ES-I3 (cell line): ENCODE data around the gene LAMB1.

Source experiments
- H3K36me3 ChIP-seq: 2 replicates; pipeline ENCODE4 v1.6.1; 2013; ENCODE audit warnings: mild to moderate bottlenecking, low read length, control low read depth, moderate library complexity; ENCODE audit not compliant: insufficient read depth
- H3K4me1 ChIP-seq: 2 replicates; pipeline ENCODE4 v1.6.1; 2013; ENCODE audit warnings: mild to moderate bottlenecking, control low read depth, low read length; ENCODE audit not compliant: insufficient read depth
- H3K9ac ChIP-seq: 2 replicates; pipeline ENCODE4 v1.6.1; 2013; ENCODE audit warnings: low read depth, mild to moderate bottlenecking, low read length, moderate library complexity
- H3K9me3 ChIP-seq: 2 replicates; pipeline ENCODE4 v1.6.1; 2013; ENCODE audit warnings: mild to moderate bottlenecking, low read length, moderate library complexity; ENCODE audit not compliant: control insufficient read depth, insufficient read depth

LAMB1 gene

GRCh38 chr7:108030516-108030915, 27.6 kb upstream of the LAMB1 start:
- Histone ChIP-seq H3K9ac (no peak overlapping the region), H3K9me3 (no peaks in the 10 kb centered on the region), H3K4me1 (peaks cover 11% of the 10 kb centered on the region), H3K36me3 (no peaks in the 10 kb centered on the region)

DNA sequence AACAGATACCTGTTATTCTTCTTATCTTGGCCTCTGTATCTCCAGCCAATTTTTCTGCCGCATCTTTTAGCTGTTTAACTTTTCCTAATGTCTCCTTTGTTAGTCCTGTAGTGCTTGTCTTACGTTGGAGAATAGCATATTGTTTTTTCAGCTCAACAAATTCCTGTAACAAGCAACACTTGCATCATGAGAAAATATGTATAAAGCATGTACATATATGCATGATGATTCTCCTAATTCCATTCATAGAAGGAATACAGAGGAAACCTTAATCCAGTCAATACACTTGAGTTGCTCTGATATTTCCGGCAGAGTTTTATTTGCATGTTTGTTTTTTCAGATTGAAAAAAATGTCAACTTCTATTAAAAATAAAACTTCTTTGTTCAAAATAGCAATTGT, 26.1 kb upstream of the LAMB1 start:
- H3K36me3 ChIP-seq: no peaks in the 10 kb centered on the region
- H3K9me3 ChIP-seq: no peaks in the 10 kb centered on the region
- peaks cover 4% of the 10 kb centered on the region; the same call in 1 of the 2 replicates for H3K4me1 ChIP-seq
- no peak overlapping the region for H3K9ac ChIP-seq

DNA sequence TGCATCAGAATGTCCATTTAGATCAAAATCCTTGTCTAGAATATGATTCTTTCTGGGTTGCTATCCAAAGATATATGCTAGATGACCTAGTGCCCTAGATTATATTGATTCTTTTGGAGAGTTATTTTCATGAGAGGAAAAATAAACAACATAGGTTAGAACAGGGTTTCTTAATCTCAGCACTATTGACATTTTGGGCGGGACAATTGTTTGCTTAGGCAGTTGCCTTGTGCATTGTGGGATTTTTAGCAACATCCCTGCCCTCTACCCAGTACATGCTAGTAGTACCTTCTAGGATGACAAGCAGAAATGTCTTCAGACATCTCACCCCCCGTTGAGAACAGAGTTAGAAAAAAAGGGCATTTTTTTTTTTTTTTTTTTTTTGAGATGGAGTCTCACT, 25.1 kb upstream of the LAMB1 start:
- H3K9ac ChIP-seq: no peak overlapping the region
- no peaks in the 10 kb centered on the region for H3K36me3 ChIP-seq
- no peaks in the 10 kb centered on the region for H3K4me1 ChIP-seq
- H3K9me3 ChIP-seq: no peaks in the 10 kb centered on the region

DNA sequence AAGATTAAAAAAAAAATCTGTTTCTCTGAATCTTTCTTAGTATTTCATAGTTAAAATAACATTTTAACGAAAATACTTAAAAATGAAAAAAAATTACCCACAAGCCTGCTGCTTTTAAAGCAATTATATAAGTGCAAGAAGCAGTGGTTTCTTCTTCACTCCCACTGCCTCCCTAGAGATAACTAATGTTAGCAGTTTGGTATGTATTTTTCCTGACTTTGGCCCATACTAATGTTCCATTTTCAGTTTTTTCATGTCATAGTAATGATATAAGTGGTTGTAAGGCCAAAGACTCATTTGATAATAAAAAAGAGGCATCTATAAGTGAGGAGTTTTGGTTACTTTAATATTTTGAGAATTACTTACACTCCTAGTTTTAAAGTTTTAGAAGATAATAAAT, 24.3 kb upstream of the LAMB1 start:
- Histone ChIP-seq H3K9me3 (no peaks in the 10 kb centered on the region), H3K4me1 (no peaks in the 10 kb centered on the region), H3K9ac (no peak overlapping the region), H3K36me3 (no peaks in the 10 kb centered on the region)

- no peak overlapping the region for H3K9ac ChIP-seq
- H3K9me3 ChIP-seq: no peaks in the 10 kb centered on the region
- H3K36me3 ChIP-seq: no peaks in the 10 kb centered on the region
- no peaks in the 10 kb centered on the region for H3K4me1 ChIP-seq
Observed at GRCh38 chr7:108026647-108027046, 23.7 kb upstream of the LAMB1 start.

GRCh38 chr7:108026116-108026515, 23.2 kb upstream of the LAMB1 start:
- Histone ChIP-seq H3K36me3 (no peaks in the 10 kb centered on the region), H3K9ac (no peak overlapping the region), H3K4me1 (no peaks in the 10 kb centered on the region), H3K9me3 (no peaks in the 10 kb centered on the region)

- H3K9ac ChIP-seq: no peak overlapping the region
- no peaks in the 10 kb centered on the region for H3K36me3 ChIP-seq
- H3K9me3 ChIP-seq: no peaks in the 10 kb centered on the region
- H3K4me1 ChIP-seq: no peaks in the 10 kb centered on the region
Observed at GRCh38 chr7:108024538-108024937, 21.6 kb upstream of the LAMB1 start.

GRCh38 chr7:108020585-108020984, 17.6 kb upstream of the LAMB1 start:
- H3K9me3 ChIP-seq: no peaks in the 10 kb centered on the region
- no peak overlapping the region for H3K9ac ChIP-seq
- no peaks in the 10 kb centered on the region for H3K36me3 ChIP-seq
- H3K4me1 ChIP-seq: no peaks in the 10 kb centered on the region

- H3K9me3 ChIP-seq: no peaks in the 10 kb centered on the region
- H3K9ac ChIP-seq: no peak overlapping the region
- H3K4me1 ChIP-seq: no peaks in the 10 kb centered on the region
- H3K36me3 ChIP-seq: no peaks in the 10 kb centered on the region
Observed at GRCh38 chr7:108018668-108019067, 15.7 kb upstream of the LAMB1 start.

GRCh38 chr7:108017776-108018151, 14.8 kb upstream of the LAMB1 start:
- no peak overlapping the region for H3K9ac ChIP-seq
- no peaks in the 10 kb centered on the region for H3K4me1 ChIP-seq
- H3K36me3 ChIP-seq: no peaks in the 10 kb centered on the region
- no peaks in the 10 kb centered on the region for H3K9me3 ChIP-seq

GRCh38 chr7:108016841-108017775, 14.1 kb upstream of the LAMB1 start:
- Histone ChIP-seq H3K36me3 (no peaks in the 10 kb centered on the region), H3K9me3 (no peaks in the 10 kb centered on the region), H3K9ac (no peak overlapping the region), H3K4me1 (no peaks in the 10 kb centered on the region)

- Histone ChIP-seq H3K4me1 (no peaks in the 10 kb centered on the region), H3K9me3 (no peaks in the 10 kb centered on the region), H3K36me3 (no peaks in the 10 kb centered on the region), H3K9ac (no peak overlapping the region)
Observed at GRCh38 chr7:108015740-108016139, 12.8 kb upstream of the LAMB1 start.

- Histone ChIP-seq H3K9me3 (no peaks in the 10 kb centered on the region), H3K9ac (no peak overlapping the region), H3K4me1 (no peaks in the 10 kb centered on the region), H3K36me3 (no peaks in the 10 kb centered on the region)
Observed at GRCh38 chr7:108014747-108015682, 12.1 kb upstream of the LAMB1 start.

DNA sequence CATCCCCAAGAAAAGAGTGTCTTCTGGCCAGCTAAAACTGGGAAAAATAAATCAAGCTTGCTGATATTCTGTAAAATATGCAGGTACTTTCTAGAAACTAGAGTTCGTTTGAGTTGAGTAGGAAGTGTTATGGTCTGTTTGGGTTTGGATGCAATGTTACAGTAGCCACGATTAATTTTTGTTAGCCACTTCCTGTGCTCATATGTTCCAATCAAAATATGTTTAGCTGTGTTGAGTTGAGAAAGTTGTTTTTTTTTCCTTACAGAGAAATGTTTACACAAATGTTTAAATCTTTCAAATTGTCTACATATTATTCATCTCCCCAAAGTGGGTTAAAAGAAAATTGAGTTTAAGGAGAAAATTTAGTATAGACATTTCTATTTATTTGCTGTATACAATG, 11.3 kb upstream of the LAMB1 start:
- Histone ChIP-seq H3K36me3 (no peaks in the 10 kb centered on the region), H3K9ac (no peak overlapping the region), H3K9me3 (no peaks in the 10 kb centered on the region), H3K4me1 (no peaks in the 10 kb centered on the region)
